ENCODE results near the gene FBXO22. TPM values are rescaled to one million over a fixed set of nuclear protein-coding genes. Genes with fewer than 3 reads are reported as not detected.
"Not testable (repeated sequence)": the region's sequence is repeated elsewhere in the genome, so short reads cannot be mapped to it uniquely, and the experiment has no call there.

The FBXO22 gene
- polyA plus RNA-seq, 1 experiment: 68.7 TPM

GRCh38 chr15:75961331-75961730, 57.7 kb downstream of the FBXO22 start:
- ChIA-PET CTCF (interaction anchor here (0.5 kb wide), 1 partner anchor 159 kb away, joined by 3 read pairs; no protein-coding TSS in a partner anchor), POLR2A (no interaction called here)
- H3K27ac ChIP-seq (ENCODE audit: low read depth, low read length): no peak overlapping the region
- TF ChIP-seq, protein P1, sequence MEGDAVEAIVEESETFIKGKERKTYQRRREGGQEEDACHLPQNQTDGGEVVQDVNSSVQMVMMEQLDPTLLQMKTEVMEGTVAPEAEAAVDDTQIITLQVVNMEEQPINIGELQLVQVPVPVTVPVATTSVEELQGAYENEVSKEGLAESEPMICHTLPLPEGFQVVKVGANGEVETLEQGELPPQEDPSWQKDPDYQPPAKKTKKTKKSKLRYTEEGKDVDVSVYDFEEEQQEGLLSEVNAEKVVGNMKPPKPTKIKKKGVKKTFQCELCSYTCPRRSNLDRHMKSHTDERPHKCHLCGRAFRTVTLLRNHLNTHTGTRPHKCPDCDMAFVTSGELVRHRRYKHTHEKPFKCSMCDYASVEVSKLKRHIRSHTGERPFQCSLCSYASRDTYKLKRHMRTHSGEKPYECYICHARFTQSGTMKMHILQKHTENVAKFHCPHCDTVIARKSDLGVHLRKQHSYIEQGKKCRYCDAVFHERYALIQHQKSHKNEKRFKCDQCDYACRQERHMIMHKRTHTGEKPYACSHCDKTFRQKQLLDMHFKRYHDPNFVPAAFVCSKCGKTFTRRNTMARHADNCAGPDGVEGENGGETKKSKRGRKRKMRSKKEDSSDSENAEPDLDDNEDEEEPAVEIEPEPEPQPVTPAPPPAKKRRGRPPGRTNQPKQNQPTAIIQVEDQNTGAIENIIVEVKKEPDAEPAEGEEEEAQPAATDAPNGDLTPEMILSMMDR (IDR thresholded peaks at IDR 0.05; ENCODE audit: low read depth, low read length): no peak
- H3K9me3 ChIP-seq (ENCODE audit: control insufficient read depth, insufficient read depth, low read length): no peaks in the 10 kb centered on the region
- no peak overlapping the region for H3K4me3 ChIP-seq (ENCODE audit: low read depth, low read length)
- no peak for DNase-seq (ENCODE audit: low read depth, low spot score)
- H3K27me3 ChIP-seq (ENCODE audit: control insufficient read depth, insufficient read depth, low read length): no peaks in the 10 kb centered on the region

DNA sequence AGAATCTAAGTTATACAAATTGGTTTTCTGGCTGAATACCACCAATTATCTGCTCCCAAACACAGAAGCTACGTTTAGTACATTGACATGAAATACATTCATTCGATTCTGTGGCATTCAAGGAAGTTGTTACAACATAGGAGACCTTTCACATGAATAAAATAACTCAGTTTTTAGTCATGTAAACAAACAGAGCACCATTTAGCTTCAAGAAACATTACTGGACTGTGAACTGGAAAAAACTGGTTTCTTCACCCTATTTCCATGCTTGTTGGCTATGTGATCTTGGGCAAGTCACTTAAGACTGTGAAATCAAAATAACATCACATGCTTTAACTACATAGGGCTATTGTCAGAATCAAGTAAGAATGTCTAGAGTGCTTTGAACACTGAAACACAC, 62.4 kb downstream of the FBXO22 start:
- H3K4me3 ChIP-seq (ENCODE audit: low read depth, low read length): no peak overlapping the region
- POLR2A ChIA-PET: no interaction called here

DNA sequence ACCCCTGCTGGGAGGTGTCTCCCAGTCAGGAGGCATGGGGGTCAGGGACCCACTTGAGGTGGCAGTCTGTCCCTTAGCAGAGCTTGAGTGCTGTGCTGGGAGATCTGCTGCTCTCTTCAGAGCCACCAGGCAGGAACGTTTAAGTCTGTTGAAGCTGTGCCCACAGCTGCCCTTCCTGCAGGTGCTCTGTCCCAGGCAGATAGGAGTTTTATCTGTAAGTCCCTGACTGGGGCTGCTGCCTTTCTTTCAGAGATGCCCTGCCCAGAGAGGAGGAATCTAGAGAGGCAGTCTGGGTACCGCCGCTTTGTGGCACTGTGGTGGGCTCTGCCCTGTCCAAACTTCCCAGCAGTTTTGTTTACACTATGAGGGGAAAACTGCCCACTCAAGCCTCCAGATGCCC, 73.1 kb downstream of the FBXO22 start:
- H3K4me3 ChIP-seq (ENCODE audit: low read depth, low read length); H3K27me3 ChIP-seq (ENCODE audit: control insufficient read depth, insufficient read depth, low read length); H3K9me3 ChIP-seq (ENCODE audit: control insufficient read depth, insufficient read depth, low read length); POLR2A ChIA-PET; H3K27ac ChIP-seq (ENCODE audit: low read depth, low read length); DNase-seq (ENCODE audit: low read depth, low spot score): not testable (repeated sequence)
- CTCF ChIA-PET: interaction anchor here (0.9 kb wide), 1 partner anchor 11 kb away, joined by 5 read pairs; no protein-coding TSS in a partner anchor

More for the DNA sequence above, 62.4 kb downstream of the FBXO22 start:
- peak; percentile 34 for DNase-seq (ENCODE audit: low read depth, low spot score)
- TF ChIP-seq, protein P1 (IDR thresholded peaks at IDR 0.05; ENCODE audit: low read depth, low read length): no peak
- Histone ChIP-seq H3K9me3 (ENCODE audit: control insufficient read depth, insufficient read depth, low read length) (no peaks in the 10 kb centered on the region), H3K27me3 (ENCODE audit: control insufficient read depth, insufficient read depth, low read length) (no peaks in the 10 kb centered on the region), H3K27ac (ENCODE audit: low read depth, low read length) (no peak overlapping the region)
- CTCF ChIA-PET: interaction anchor here (1.5 to 1.6 kb wide), 2 partner anchors 11 to 91 kb away, joined by 5 to 10 read pairs; no protein-coding TSS in a partner anchor

GRCh38 chr15:75981149-75981815, 77.6 kb downstream of the FBXO22 start:
- CTCF ChIA-PET: interaction anchor here (0.6 kb wide), 1 partner anchor 76 kb away, joined by 3 read pairs; no protein-coding TSS in a partner anchor
- Histone ChIP-seq H3K27ac (ENCODE audit: low read depth, low read length) (no peak overlapping the region), H3K4me3 (ENCODE audit: low read depth, low read length) (no peak overlapping the region), H3K9me3 (ENCODE audit: control insufficient read depth, insufficient read depth, low read length) (no peaks in the 10 kb centered on the region), H3K27me3 (ENCODE audit: control insufficient read depth, insufficient read depth, low read length) (peaks cover 10% of the 10 kb centered on the region)
- TF ChIP-seq, protein P1 (IDR thresholded peaks at IDR 0.05; ENCODE audit: low read depth, low read length): no peak
- POLR2A ChIA-PET: no interaction called here
- DNase-seq (ENCODE audit: low read depth, low spot score): no peak

- Histone ChIP-seq H3K27me3 (ENCODE audit: control insufficient read depth, insufficient read depth, low read length) (peaks cover 10% of the 10 kb centered on the region), H3K9me3 (ENCODE audit: control insufficient read depth, insufficient read depth, low read length) (no peaks in the 10 kb centered on the region), H3K27ac (ENCODE audit: low read depth, low read length) (no peak overlapping the region), H3K4me3 (ENCODE audit: low read depth, low read length) (no peak overlapping the region)
- CTCF ChIA-PET: no interaction called here
- TF ChIP-seq, protein P1 (IDR thresholded peaks at IDR 0.05; ENCODE audit: low read depth, low read length): no peak
- POLR2A ChIA-PET: no interaction called here
- no peak for DNase-seq (ENCODE audit: low read depth, low spot score)
Measured at GRCh38 chr15:75982468-75982867, 78.8 kb downstream of the FBXO22 start.

DNA sequence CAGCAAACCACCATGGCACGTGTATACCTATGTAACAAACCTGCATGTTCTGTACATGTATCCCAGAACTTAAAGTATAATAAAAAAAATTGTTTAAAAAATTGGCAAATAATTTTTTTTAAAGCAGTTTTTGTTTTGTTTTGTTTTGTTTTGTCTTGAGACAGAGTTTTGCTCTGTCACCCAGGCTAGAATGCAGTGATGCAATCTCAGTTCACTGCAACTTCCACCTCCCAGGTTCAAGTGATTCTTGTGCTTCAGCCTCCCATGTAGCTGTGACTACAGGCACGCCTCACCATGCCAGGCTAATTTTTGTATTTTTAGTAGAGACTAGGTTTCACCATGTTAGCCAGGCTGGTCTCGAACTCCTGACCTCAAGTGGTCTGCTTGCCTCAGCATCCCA, 81.0 kb downstream of the FBXO22 start:
- CTCF ChIA-PET, POLR2A ChIA-PET: not testable (repeated sequence)

More for the DNA sequence above, 81.0 kb downstream of the FBXO22 start:
- DNase-seq (ENCODE audit: low read depth, low spot score); H3K27ac ChIP-seq (ENCODE audit: low read depth, low read length); H3K9me3 ChIP-seq (ENCODE audit: control insufficient read depth, insufficient read depth, low read length); H3K4me3 ChIP-seq (ENCODE audit: low read depth, low read length); H3K27me3 ChIP-seq (ENCODE audit: control insufficient read depth, insufficient read depth, low read length): not testable (repeated sequence)

All from AG04450 (cell line).